Epidermal melanocyte (primary cell): ENCODE results near the gene SPRR2E.
"Not testable (repeated sequence)": the region's sequence is repeated elsewhere in the genome, so short reads cannot be mapped to it uniquely, and the experiment has no call there.

ENCODE experiments used
- DNase-seq: peaks from one replicate; pipeline ENCODE4 v3.0.0; 2011; ENCODE audit warnings: low spot score; ENCODE audit not compliant: insufficient read length

SPRR2E gene

GRCh38 chr1:153094426-153094825, at the start of gene SPRR2E:
TSS of gene SPRR2E (minus strand) at chr1:153094526. CDS start at chr1:153093751, 775 bp downstream.
- no peak for DNase-seq

DNA sequence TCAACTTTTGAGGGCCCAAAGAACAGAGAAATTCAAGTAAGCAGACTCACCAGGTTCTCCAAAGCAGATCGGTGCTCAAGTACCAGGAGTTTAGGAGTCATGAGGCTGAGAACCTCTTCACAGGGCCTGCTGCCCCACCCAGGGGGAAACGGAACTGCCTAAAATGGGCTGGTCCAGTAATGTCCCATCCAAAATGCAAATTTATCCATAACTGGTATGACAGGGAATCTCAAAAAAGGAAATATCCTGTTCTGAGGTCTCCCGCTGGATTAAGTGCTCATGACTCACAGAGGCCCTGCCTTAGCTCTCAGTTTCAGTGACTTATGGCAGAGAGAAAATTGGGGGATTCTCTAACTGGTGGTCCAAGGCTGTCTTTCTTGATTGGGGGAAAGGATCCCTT, 47.1 kb upstream of the SPRR2E start:
- DNase-seq, result no peak

GRCh38 chr1:153140484-153140883, 46.2 kb upstream of the SPRR2E start:
- DNase-seq, result no peak

GRCh38 chr1:153133743-153134142, 39.4 kb upstream of the SPRR2E start:
- no peak for DNase-seq

- no peak for DNase-seq
Measured at GRCh38 chr1:153133267-153133666, 38.9 kb upstream of the SPRR2E start.

- not testable (repeated sequence) for DNase-seq
Measured at GRCh38 chr1:153128688-153129087, 34.4 kb upstream of the SPRR2E start.

DNA sequence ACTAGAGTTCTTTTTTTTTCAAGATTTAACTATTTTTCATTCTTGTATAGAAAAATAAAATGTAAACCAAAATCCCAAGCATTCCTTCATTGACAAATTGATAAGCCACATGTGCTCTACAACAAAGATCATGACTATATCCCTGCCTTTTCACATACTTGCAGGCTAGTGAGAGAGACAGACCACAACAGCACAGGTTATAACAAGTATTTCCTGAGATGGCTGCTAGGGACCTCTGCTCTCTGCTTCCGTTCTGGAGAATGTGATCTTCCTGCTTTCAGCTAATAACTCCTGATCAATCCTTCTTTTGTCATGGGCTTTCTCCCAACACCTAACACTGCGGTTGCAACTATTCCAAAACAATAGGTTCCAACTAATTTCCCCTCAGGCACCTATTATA, 33.0 kb upstream of the SPRR2E start:
- no peak for DNase-seq

DNA sequence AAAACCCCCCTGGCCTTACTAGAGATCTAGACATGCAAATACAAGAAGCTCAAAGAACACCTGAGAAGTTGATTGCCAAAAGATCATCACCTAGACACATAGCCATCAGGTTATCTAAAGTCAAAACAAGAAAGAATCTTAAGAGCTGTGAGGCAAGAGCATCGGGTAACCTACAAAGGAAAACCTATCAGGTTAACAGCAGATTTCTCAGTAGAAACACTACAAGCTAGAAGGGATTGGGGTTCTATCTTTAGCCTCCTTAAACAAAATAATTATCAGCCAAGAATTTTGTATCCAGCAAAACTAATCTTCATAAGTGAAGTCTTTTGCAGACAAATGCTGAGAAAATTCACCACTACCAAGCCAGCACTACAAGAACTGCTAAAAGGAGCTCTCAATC, 31.2 kb upstream of the SPRR2E start:
- no peak for DNase-seq

DNA sequence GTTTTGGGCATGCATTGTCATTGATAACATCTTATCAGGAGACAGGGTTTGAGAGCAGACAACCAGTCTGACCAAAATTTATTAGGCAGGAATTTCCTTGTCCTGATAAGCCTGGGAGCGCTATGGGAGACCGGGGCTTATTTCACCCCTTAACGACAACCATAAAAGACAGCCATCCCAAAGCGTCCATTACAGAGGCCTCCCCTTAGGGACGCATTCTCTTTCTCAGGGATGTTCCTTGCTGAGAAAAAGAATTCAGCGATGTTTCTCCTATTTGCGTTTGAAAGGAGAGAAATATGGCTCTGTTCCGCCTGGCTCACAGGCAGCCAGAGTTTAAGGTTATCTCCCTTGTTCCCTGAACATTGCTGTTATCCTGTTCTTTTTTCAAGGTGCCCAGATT, 29.5 kb upstream of the SPRR2E start:
- not testable (repeated sequence) for DNase-seq

DNA sequence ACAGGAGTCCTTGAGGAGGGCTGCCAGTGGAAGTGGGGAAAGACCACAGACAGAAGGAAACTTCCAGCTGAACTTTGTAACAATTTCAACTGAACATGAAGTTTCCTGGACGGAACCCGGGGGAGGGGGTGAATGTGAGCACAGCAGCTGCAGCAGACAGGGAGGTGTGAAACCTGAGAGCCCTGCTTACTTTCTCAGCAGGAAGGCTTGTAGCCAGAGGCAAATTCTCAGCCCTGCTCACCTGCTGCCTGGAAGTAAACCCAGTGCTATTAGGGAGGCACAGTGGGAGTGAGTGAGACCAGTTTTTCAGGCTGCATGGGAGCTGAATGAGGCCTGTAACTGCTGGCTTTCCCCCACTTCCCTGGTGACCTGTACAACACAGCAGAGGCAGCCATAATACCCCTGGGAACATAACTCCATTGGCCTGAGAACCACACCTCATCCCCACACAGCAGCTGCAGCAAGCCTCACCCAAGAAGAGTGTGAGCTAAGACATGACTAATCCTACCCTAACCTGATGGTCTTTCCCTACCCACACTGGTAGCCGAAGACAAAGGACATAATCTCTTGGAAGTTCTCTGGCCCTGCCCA, 28.6 kb upstream of the SPRR2E start:
- no peak for DNase-seq

DNA sequence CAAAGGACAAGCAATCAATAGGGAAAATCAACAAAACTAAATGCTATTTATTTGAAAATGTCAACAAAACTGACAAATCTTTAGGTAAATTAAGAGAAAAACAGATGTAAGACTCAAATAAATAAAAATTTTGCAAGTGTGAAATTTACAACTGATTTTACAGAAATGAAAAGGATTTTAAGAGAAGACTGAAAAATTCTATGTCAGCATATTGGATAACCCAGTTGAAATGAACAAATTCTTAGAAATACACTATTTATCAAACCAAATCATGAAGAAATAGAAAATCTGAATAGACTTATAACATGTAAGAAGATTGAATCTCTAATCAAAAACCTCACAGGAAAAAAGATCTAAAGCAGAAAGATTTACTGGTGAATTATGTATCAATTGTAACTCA, 26.6 kb upstream of the SPRR2E start:
- DNase-seq, result no peak

- DNase-seq, result no peak
Measured at GRCh38 chr1:153119491-153119971, 25.2 kb upstream of the SPRR2E start.

- DNase-seq, result not testable (repeated sequence)
Measured at GRCh38 chr1:153115264-153115663, 20.9 kb upstream of the SPRR2E start.

- DNase-seq, result no peak
Measured at GRCh38 chr1:153113416-153113815, 19.1 kb upstream of the SPRR2E start, which contains the start of gene SPRR2F. TSS of gene SPRR2F (minus strand) at chr1:153113516. CDS start at chr1:153112733, 783 bp downstream.

GRCh38 chr1:153112454-153112853, 18.1 kb upstream of the SPRR2E start:
- not testable (repeated sequence) for DNase-seq

DNA sequence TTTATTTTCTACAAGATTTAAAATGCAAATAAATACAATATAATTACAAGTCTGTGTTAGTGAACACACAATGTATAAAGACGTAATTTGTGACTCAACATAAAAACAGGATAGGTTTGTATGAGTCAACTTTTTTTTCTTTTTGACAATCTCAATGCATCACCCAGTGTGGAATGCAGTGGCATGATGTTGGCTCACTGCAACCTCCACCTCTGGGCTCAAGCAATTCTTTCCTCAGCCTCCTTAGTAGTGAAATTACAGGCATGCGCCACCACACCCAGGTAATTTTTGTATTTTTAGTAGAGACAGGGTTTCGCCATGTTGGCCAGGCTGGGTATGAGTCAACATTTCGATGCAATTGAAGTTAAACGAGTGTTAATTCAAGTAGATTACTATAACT, 5.9 kb upstream of the SPRR2E start:
- DNase-seq, result no peak

DNA sequence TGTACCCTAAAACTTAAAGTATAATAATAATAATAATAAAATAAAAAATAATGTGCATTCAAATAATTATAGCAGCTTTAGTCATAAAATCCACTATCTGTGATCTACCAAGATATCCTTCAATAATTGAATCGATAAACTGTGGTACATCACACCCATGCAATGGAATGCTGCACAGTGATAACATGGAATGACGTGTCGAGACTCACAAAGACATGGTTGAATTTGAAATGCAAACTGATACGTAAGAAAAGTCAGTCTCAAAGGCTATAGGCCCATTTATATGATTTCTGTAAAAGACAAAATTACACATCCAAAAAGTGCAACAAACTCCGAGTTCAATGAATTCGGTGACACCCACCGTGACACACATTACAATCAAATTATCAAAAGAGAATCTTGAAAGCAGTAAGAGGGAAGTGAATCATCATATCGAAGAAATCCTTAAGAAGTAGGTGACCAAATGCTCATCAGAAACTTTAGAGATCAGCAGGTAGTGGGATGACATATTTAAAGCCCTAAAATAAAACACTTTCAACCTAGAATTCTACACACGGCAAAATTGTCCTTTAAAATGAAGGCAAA, 5.2 kb upstream of the SPRR2E start:
- no peak for DNase-seq

- DNase-seq, result no peak
Measured at GRCh38 chr1:153095764-153096163, 1.4 kb upstream of the SPRR2E start.

DNA sequence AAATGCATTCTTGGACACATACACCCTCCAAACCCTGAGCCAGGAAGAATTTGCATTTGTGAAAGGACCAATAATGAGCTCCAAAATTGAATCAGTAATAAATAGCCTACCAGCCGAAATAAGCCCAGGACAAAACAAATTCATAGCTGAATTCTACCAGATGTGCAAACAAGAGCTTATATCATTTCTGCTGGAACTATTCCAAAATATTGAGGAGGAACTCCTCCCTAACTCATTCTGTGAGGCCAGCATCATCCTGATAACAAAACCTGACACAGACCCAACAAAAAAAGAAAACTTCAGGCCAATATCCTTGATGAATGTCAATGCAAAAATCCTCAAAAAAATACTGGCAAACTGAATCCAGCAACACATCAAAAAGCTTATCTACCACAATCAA, 6.7 kb downstream of the SPRR2E start:
- no peak for DNase-seq

DNA sequence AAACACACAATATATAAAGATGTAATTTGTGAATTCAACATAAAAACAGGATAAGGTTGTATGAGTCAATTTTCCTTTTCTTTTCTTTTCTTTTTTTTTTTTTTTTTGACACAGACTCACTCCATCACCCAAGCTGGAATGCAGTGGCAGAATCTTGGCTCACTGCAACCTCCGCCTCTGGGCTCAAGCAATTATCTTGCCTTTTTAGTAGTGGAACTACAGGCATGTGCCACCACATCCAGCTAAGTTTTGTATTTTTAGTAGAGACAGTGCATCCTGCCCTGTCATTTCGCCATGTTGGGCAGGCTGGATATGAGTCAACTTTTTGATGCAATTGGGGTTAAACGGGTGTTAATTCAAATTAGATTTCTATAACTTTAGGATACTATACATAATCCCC, 12.6 kb downstream of the SPRR2E start:
- DNase-seq, result no peak

DNA sequence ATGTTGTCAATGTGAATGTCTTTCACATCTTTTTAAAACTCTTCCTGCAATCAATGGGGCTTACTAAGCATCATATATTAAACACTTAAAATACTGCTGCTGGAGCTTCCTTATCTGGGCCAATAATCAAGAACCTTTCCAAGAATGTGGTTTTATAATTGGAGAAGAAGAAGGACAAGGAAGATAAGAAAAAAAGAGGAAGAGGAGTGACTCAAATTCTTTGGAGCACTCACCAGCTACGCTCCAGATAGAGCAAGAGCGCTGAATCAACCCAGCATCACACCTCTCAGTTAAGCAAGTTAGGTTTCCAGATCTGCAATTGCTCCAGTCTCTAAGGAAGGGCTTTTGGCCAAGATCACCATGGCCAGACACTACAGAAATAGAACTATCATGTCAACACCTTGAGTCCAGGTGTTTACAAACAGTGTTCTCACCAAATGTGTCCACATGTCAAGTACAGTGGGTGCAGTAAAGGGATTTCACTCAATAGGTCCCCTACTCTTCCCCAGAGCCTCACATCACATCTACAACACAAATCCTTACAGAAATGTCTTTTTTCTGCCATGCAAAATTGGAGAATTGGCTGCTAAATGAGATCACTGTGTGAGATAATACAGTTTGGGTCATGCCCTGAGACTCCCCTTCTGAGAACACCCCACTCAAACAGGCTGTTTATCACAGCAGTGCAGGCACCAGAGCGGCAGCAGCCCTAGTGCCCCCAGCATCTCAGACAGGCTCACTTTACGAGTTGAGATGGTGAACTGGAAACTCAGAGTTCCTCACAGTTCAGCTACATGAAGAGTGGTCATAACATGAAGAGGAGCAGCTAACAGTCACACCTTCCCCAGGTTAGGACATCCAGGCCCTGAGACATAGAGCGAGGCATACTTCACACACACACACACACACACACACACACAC, 21.3 kb downstream of the SPRR2E start:
- no peak for DNase-seq

DNA sequence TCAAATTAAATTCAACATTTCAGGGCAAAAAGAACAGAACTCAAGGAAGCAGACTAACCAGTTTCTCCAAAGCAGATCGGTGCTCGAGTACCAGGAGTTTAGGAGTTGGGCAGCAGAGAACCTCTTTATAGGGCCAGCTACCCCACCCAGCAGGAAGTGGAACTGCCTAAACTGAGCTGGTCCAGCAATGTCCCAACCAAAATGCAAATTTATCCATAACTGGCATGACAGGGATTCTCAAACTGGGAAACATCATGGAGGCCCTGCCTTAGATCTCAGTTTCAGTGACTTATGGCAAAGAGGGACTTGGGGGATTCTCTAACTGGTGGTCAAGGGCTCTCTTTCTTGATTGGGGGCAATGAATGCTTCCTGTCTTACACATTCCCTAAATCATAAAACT, 22.8 kb downstream of the SPRR2E start, which contains the start of gene SPRR2B:
TSS of gene SPRR2B (minus strand) at position 101 of the 400 bp plus-strand sequence. CDS start 772 bp downstream, outside the sequence.
- no peak for DNase-seq
